Stimulated activated CD8-positive, alpha-beta memory T cell treated with anti-CD3 and anti-CD28 coated beads, Interleukin-2, amount 100 ng/mL, for 1 hour (primary cell): Measurements from ENCODE around the gene TTC3.
"Not testable (repeated sequence)": the region's sequence is repeated elsewhere in the genome, so short reads cannot be mapped to it uniquely, and the experiment has no call there.

Experiments
- DNase-seq, 2 donors: peaks; one replicate each; pipeline ENCODE4 v3.0.0-alpha.2; 2020; ENCODE audit warnings: low read depth in 2 of 2

TTC3 gene

GRCh38 chr21:37196847-37197246 lies 123.8 kb downstream of the TTC3 start:
- no peak for DNase-seq

- DNase-seq: no peak
Observed at GRCh38 chr21:37197746-37198145, 124.7 kb downstream of the TTC3 start.

GRCh38 chr21:37199057-37199924 lies 126.2 kb downstream of the TTC3 start:
- DNase-seq: no peak

- DNase-seq: no peak
Observed at GRCh38 chr21:37200641-37201480, 127.8 kb downstream of the TTC3 start.

GRCh38 chr21:37202221-37203110 lies 129.4 kb downstream of the TTC3 start:
- DNase-seq: no peak

- DNase-seq: no peak
Observed at GRCh38 chr21:37204580-37204979, 131.5 kb downstream of the TTC3 start.

GRCh38 chr21:37206496-37206895 lies 133.4 kb downstream of the TTC3 start:
- no peak for DNase-seq

- no peak for DNase-seq
Observed at GRCh38 chr21:37207441-37208009, 134.5 kb downstream of the TTC3 start.

- no peak for DNase-seq
Observed at GRCh38 chr21:37208056-37208721, 135.1 kb downstream of the TTC3 start.

GRCh38 chr21:37208741-37209225 lies 135.7 kb downstream of the TTC3 start:
- no peak for DNase-seq

GRCh38 chr21:37210130-37210529 lies 137.1 kb downstream of the TTC3 start:
- DNase-seq: no peak

- DNase-seq: no peak
Observed at GRCh38 chr21:37210799-37211198, 137.7 kb downstream of the TTC3 start.

GRCh38 chr21:37214952-37215351 lies 141.9 kb downstream of the TTC3 start:
- DNase-seq: no peak

GRCh38 chr21:37219761-37220432 lies 146.8 kb downstream of the TTC3 start:
- DNase-seq: no peak

GRCh38 chr21:37220433-37220980 lies 147.5 kb downstream of the TTC3 start:
- no peak for DNase-seq

- DNase-seq: peak; percentile 85 to 91
Observed at GRCh38 chr21:37220981-37221664, 148.1 kb downstream of the TTC3 start.

GRCh38 chr21:37222248-37222647 lies 149.2 kb downstream of the TTC3 start:
- DNase-seq: not testable (repeated sequence)

GRCh38 chr21:37223804-37224345 lies 150.8 kb downstream of the TTC3 start:
- no peak for DNase-seq
